ENCODE measurements around the gene ZCCHC24.

Gene ZCCHC24

DNA sequence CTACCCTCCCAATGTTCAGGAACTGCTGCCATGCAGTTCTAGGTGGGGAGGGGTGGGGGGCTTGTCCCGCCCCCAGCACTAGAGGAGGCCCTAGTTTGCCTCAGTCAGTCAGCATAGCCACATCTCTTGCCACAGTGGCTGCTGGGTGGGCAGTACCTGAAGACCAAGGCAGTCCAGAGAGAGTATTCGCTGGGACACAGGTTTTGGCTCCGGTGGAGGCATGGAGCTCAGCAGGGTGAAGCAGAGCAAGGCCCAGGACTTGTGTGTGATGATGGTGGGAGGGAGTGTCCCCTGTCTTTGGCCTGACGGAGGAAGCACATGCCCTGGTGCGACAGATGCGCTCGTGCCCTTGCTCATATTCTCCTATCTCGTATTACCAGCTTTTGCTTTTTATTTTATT lies 24.7 kb upstream of the ZCCHC24 start:
- H3K4me3 ChIP-seq (ENCODE audit: severe bottlenecking): no peak overlapping the region
- no peak overlapping the region for H3K27ac ChIP-seq (ENCODE audit: poor library complexity, severe bottlenecking)
- ATAC-seq (ENCODE audit: low read depth) (no peak), DNase-seq (ENCODE audit: low spot score) (no peak)
- H3K4me1 ChIP-seq (ENCODE audit: insufficient read depth, poor library complexity, severe bottlenecking): no peaks in the 10 kb centered on the region
- no peaks in the 10 kb centered on the region for H3K36me3 ChIP-seq (ENCODE audit: low read depth)
- no peaks in the 10 kb centered on the region for H3K9me3 ChIP-seq (ENCODE audit: severe bottlenecking)
- TF ChIP-seq, protein P1, sequence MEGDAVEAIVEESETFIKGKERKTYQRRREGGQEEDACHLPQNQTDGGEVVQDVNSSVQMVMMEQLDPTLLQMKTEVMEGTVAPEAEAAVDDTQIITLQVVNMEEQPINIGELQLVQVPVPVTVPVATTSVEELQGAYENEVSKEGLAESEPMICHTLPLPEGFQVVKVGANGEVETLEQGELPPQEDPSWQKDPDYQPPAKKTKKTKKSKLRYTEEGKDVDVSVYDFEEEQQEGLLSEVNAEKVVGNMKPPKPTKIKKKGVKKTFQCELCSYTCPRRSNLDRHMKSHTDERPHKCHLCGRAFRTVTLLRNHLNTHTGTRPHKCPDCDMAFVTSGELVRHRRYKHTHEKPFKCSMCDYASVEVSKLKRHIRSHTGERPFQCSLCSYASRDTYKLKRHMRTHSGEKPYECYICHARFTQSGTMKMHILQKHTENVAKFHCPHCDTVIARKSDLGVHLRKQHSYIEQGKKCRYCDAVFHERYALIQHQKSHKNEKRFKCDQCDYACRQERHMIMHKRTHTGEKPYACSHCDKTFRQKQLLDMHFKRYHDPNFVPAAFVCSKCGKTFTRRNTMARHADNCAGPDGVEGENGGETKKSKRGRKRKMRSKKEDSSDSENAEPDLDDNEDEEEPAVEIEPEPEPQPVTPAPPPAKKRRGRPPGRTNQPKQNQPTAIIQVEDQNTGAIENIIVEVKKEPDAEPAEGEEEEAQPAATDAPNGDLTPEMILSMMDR (IDR thresholded peaks at IDR 0.05; ENCODE audit: poor library complexity, severe bottlenecking): no peak
- no peaks in the 10 kb centered on the region for H3K27me3 ChIP-seq (ENCODE audit: insufficient read depth, poor library complexity, severe bottlenecking)

DNA sequence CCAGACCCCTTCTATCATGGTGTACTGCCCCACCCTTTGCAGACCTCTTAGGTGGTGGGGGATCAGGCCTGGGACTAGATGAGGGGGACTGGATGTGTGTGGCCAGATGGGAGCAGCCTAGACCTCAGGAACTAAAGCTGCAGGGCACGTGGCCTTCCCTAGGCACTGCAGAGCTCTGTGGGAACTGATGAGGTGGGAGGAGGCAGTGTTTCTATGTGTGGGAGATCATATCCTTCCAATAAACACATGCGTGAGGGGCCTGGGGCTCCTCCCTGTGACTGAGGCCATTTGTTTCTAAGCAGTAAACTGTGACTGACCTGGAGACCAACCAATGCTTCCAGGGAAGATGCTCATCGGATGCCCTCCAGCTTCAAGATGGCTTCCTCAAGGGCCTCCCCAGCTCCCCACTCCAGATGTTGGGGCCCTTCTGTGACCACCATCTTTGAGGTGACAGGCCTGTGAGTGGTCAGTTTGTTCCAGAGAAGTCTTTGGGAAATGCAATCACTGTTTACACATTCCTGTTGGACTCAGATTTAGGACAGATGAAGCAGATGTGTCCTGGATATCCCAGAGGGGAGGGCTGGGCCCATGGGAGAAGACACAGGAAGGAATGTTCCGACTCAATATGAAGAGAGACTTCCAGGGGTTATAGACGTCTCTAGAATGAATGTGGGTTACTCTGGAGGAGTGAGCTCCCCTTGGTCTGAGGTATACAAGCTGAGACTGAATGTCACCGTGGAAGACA lies 23.6 kb upstream of the ZCCHC24 start:
- H3K4me3 ChIP-seq (ENCODE audit: severe bottlenecking): no peak overlapping the region
- H3K27me3 ChIP-seq (ENCODE audit: insufficient read depth, poor library complexity, severe bottlenecking): no peaks in the 10 kb centered on the region
- DNase-seq (ENCODE audit: low spot score) (no peak), ATAC-seq (ENCODE audit: low read depth) (no peak)
- no peaks in the 10 kb centered on the region for H3K9me3 ChIP-seq (ENCODE audit: severe bottlenecking)
- H3K36me3 ChIP-seq (ENCODE audit: low read depth): no peaks in the 10 kb centered on the region
- TF ChIP-seq, protein P1 (IDR thresholded peaks at IDR 0.05; ENCODE audit: poor library complexity, severe bottlenecking): no peak
- H3K27ac ChIP-seq (ENCODE audit: poor library complexity, severe bottlenecking): no peak overlapping the region
- no peaks in the 10 kb centered on the region for H3K4me1 ChIP-seq (ENCODE audit: insufficient read depth, poor library complexity, severe bottlenecking)

DNA sequence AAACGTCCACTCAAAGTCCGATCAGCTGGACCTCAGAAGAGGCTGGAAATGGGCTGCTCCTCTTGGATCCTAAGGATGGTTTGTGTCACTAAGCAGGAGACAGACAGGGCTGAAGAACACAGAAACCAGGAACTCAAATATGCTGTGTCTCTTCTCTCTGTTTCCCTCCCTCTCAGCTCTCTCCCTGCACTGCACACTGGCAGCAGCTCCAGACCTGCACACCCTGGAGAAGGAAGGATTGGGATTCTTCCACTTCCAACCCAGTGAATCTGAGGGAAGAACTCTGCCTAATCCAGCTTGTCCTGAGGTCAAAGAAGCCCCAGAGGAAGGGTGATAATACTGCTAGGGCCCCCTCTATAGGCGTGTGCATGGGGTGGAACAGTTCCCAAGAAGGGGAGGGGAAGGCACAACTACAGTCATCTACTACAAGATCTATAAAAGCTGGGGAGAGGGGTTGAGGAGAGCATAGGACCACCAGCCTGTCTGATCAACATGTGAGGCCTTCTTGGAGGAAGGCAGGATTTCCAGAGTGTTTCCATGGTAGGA lies 22.7 kb upstream of the ZCCHC24 start:
- Histone ChIP-seq H3K36me3 (ENCODE audit: low read depth) (no peaks in the 10 kb centered on the region), H3K4me3 (ENCODE audit: severe bottlenecking) (no peak overlapping the region), H3K4me1 (ENCODE audit: insufficient read depth, poor library complexity, severe bottlenecking) (no peaks in the 10 kb centered on the region), H3K27me3 (ENCODE audit: insufficient read depth, poor library complexity, severe bottlenecking) (no peaks in the 10 kb centered on the region), H3K27ac (ENCODE audit: poor library complexity, severe bottlenecking) (no peak overlapping the region), H3K9me3 (ENCODE audit: severe bottlenecking) (no peaks in the 10 kb centered on the region)
- no peak for ATAC-seq (ENCODE audit: low read depth)
- TF ChIP-seq, protein P1 (IDR thresholded peaks at IDR 0.05; ENCODE audit: poor library complexity, severe bottlenecking): no peak
- DNase-seq (ENCODE audit: low spot score): no peak

DNA sequence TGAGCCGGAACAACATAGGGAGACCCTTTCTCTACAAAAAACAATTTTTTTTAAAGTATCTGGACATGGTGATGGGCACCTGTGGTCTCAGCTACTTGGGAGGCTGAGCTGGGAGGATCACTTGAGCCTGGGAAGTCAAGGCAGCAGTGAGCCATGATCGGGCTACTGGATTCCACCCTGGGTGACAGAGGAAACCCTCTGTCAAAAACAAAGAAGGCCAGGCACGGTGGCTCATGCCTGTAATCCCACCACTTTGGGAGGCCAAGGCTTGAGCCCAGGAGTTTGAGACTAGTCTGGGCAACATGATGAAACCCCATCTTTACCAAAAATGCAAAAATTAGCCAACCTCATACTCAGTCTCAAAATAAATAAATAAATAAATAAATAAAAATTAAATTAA lies 19.9 kb upstream of the ZCCHC24 start:
- Histone ChIP-seq H3K9me3 (ENCODE audit: severe bottlenecking) (no peaks in the 10 kb centered on the region), H3K36me3 (ENCODE audit: low read depth) (no peaks in the 10 kb centered on the region), H3K4me1 (ENCODE audit: insufficient read depth, poor library complexity, severe bottlenecking) (no peaks in the 10 kb centered on the region), H3K27me3 (ENCODE audit: insufficient read depth, poor library complexity, severe bottlenecking) (no peaks in the 10 kb centered on the region), H3K27ac (ENCODE audit: poor library complexity, severe bottlenecking) (no peak overlapping the region), H3K4me3 (ENCODE audit: severe bottlenecking) (no peak overlapping the region)
- TF ChIP-seq, protein P1 (IDR thresholded peaks at IDR 0.05; ENCODE audit: poor library complexity, severe bottlenecking): no peak
- ATAC-seq (ENCODE audit: low read depth) (no peak), DNase-seq (ENCODE audit: low spot score) (no peak)

Data from RWPE2 (cell line).